DND-41 (cell line): ENCODE data around the gene C1QTNF1.

Experiments used
- ATAC-seq: fragments of 200-7000 bp; cut with Tn5 transposase; 3 replicates; pipeline ENCODE4 v1.9.1; 2021; ENCODE audit warnings: low read depth; ENCODE audit not compliant: insufficient read depth
- DNase-seq: peaks from one replicate; pipeline ENCODE4 v3.0.0-alpha.2; 2020
- H2AFZ ChIP-seq: 2 replicates; pipeline ENCODE4 v1.6.0; 2012; ENCODE audit warnings: low read depth, low read length
- H3K27ac ChIP-seq: 2 replicates; pipeline ENCODE4 v1.5.1; 2012; ENCODE audit warnings: low read length, inconsistent platforms
- H3K27me3 ChIP-seq: fragments of 200-600 bp; sonication (generic); 2 replicates; pipeline ENCODE4 v1.6.0; 2012; ENCODE audit warnings: low read length, mild to moderate bottlenecking, inconsistent platforms; ENCODE audit not compliant: insufficient read depth, poor library complexity
- H3K36me3 ChIP-seq: 2 replicates; pipeline ENCODE4 v1.5.1; 2012; ENCODE audit warnings: low read length, inconsistent platforms; ENCODE audit not compliant: insufficient read depth
- H3K4me1 ChIP-seq: 2 replicates; pipeline ENCODE4 v1.5.1; 2012; ENCODE audit warnings: mild to moderate bottlenecking, low read length; ENCODE audit not compliant: insufficient read depth
- H3K4me2 ChIP-seq: 2 replicates; pipeline ENCODE4 v1.6.0; 2012; ENCODE audit warnings: mild to moderate bottlenecking, moderate library complexity, low read length, inconsistent platforms; ENCODE audit not compliant: insufficient read depth
- H3K4me3 ChIP-seq, 2 experiments: fragments of 200-600 bp in 1 of 2; shearing (Covaris generic) in 1 of 2; 2 replicates each; pipeline ENCODE4 v1.5.1; 2012 to 2016; ENCODE audit warnings: inconsistent platforms in 2 of 2, low read length in 2 of 2, mild to moderate bottlenecking in 2 of 2, low read depth in 1 of 2, moderate library complexity in 1 of 2
- H3K79me2 ChIP-seq: 2 replicates; pipeline ENCODE4 v1.6.0; 2012; ENCODE audit warnings: low read length, inconsistent platforms; ENCODE audit not compliant: insufficient read depth
- H3K9ac ChIP-seq: 2 replicates; pipeline ENCODE4 v1.6.0; 2012; ENCODE audit warnings: low read depth, mild to moderate bottlenecking, inconsistent platforms, low read length, moderate library complexity
- H3K9me3 ChIP-seq: 2 replicates; pipeline ENCODE4 v1.5.1; 2012; ENCODE audit warnings: low read length, moderate library complexity, mild to moderate bottlenecking, inconsistent platforms; ENCODE audit not compliant: insufficient read depth, severe bottlenecking
- H4K20me1 ChIP-seq: 2 replicates; pipeline ENCODE4 v1.6.0; 2012; ENCODE audit warnings: low read length; ENCODE audit not compliant: insufficient read depth
- CTCF ChIP-seq: IDR thresholded peaks from 2 replicates; pipeline ENCODE4 v1.5.1; 2012; ENCODE audit warnings: borderline replicate concordance, low read length, moderate library complexity, mild to moderate bottlenecking; ENCODE audit not compliant: poor library complexity, severe bottlenecking; ENCODE audit errors: extremely low read depth
- EZH2 ChIP-seq: IDR thresholded peaks from 3 replicates; pipeline ENCODE4 v1.6.1; 2012; ENCODE audit warnings: borderline replicate concordance, low read depth, mild to moderate bottlenecking, moderate library complexity, low read length, inconsistent platforms; ENCODE audit not compliant: severe bottlenecking

The C1QTNF1 gene

GRCh38 chr17:79054200-79054960 is 30.4 kb downstream of the C1QTNF1 start:
- DNase-seq (no peak), ATAC-seq (no peak)
- Histone ChIP-seq H4K20me1 (peaks cover 3% of the 10 kb centered on the region; the same call in 1 of the 2 replicates), H3K36me3 (no peaks in the 10 kb centered on the region), H3K27ac (no peak overlapping the region), H2AFZ (no peak overlapping the region), H3K27me3 (no peaks in the 10 kb centered on the region), H3K4me2 (no peak overlapping the region), H3K79me2 (no peaks in the 10 kb centered on the region), H3K9me3 (no peaks in the 10 kb centered on the region), H3K4me3 (no peak overlapping the region), H3K9ac (no peak overlapping the region), H3K4me1 (peaks cover 4% of the 10 kb centered on the region)
- no peak for TF ChIP-seq EZH2
- no peak for TF ChIP-seq CTCF

- Histone ChIP-seq H3K36me3 (no peaks in the 10 kb centered on the region), H3K9me3 (no peaks in the 10 kb centered on the region), H3K9ac (no peak overlapping the region), H3K4me3 (no peak overlapping the region), H4K20me1 (peaks cover 3% of the 10 kb centered on the region; the same call in 1 of the 2 replicates), H2AFZ (no peak overlapping the region), H3K27ac (no peak overlapping the region), H3K79me2 (no peaks in the 10 kb centered on the region), H3K27me3 (no peaks in the 10 kb centered on the region), H3K4me2 (no peak overlapping the region), H3K4me1 (peaks cover 8% of the 10 kb centered on the region)
- DNase-seq (no peak), ATAC-seq (no peak)
- TF ChIP-seq EZH2 (no peak), CTCF (no peak)
Measured at GRCh38 chr17:79055197-79055596, 31.2 kb downstream of the C1QTNF1 start.

GRCh38 chr17:79057737-79058385 is 33.9 kb downstream of the C1QTNF1 start:
- H2AFZ ChIP-seq: no peak overlapping the region
- no peaks in the 10 kb centered on the region for H3K79me2 ChIP-seq
- no peaks in the 10 kb centered on the region for H4K20me1 ChIP-seq
- TF ChIP-seq CTCF: no peak
- TF ChIP-seq EZH2: no peak
- no peak overlapping the region for H3K4me3 ChIP-seq
- DNase-seq (no peak), ATAC-seq (no peak)
- no peaks in the 10 kb centered on the region for H3K9me3 ChIP-seq
- no peak overlapping the region for H3K9ac ChIP-seq
- H3K36me3 ChIP-seq: no peaks in the 10 kb centered on the region
- no peak overlapping the region for H3K27ac ChIP-seq
- H3K4me1 ChIP-seq: peaks cover 8% of the 10 kb centered on the region
- no peaks in the 10 kb centered on the region for H3K27me3 ChIP-seq
- no peak overlapping the region for H3K4me2 ChIP-seq
